Thoracic aorta (tissue), 2 donors: ENCODE data around the gene HECTD1. TPM values are rescaled to one million over a fixed set of nuclear protein-coding genes. Genes with fewer than 3 reads are reported as not detected.

Experiments
- ATAC-seq: fragments of 150-250 bp; one replicate; pipeline ENCODE4 v1.8.0; 2017; ENCODE audit warnings: low read depth; ENCODE audit not compliant: insufficient number of reproducible peaks, low FRiP score
- DNase-seq: peaks from one replicate; pipeline ENCODE4 v3.0.0-alpha.2; 2020; ENCODE audit warnings: low spot score
- H3K27ac ChIP-seq, 2 donors: fragments of 200-600 bp; sonication (generic); 1 replicate in 1 of 2; 2 replicates in 1 of 2; pipeline ENCODE4 v1.5.1; 2016; ENCODE audit warnings: mild to moderate bottlenecking in 2 of 2, moderate library complexity in 2 of 2
- H3K27me3 ChIP-seq: fragments of 200-600 bp; sonication (generic); replicated peaks from 2 replicates; pipeline ENCODE4 v1.6.0; 2016; ENCODE audit warnings: mild to moderate bottlenecking; ENCODE audit not compliant: insufficient read depth
- H3K36me3 ChIP-seq: fragments of 200-600 bp; sonication (generic); one replicate; pipeline ENCODE4 v1.5.1; 2016
- H3K4me1 ChIP-seq, 2 donors: fragments of 200-600 bp; sonication (generic); 1 replicate in 1 of 2; 2 replicates in 1 of 2; pipeline versions ENCODE4 v1.5.1 to v1.6.0; 2016; ENCODE audit warnings: low read depth in 2 of 2, mild to moderate bottlenecking in 1 of 2; ENCODE audit not compliant: control insufficient read depth in 1 of 2
- H3K4me3 ChIP-seq: fragments of 200-600 bp; sonication (generic); 2 replicates; pipeline ENCODE4 v1.5.1; 2016; ENCODE audit warnings: mild to moderate bottlenecking
- H3K9me3 ChIP-seq: fragments of 200-600 bp; sonication (generic); 2 replicates; pipeline ENCODE4 v1.5.1; 2016
- CTCF ChIP-seq: fragments of 200-600 bp; sonication (generic); IDR thresholded peaks from one replicate; pipeline ENCODE4 v1.5.1; 2019; ENCODE audit warnings: antibody characterized with exemption
- total RNA-seq, 2 donors: library from RNA; depleted of rRNA; stranded (reverse); fragments of >200 nt; gene quantifications; one replicate each; pipeline versions ENCODE4 v1.1.0 to v1.2.3, GENCODE V29; 2016

HECTD1 gene
- total RNA-seq, 2 donors from 2014 or later, result 82.6 to 185 TPM

- peaks cover 33% of the 10 kb centered on the region for H3K36me3 ChIP-seq
- DNase-seq, result no peak
- H3K4me3 ChIP-seq, result no peak overlapping the region
- ATAC-seq, result no peak
- H3K9me3 ChIP-seq, result no peaks in the 10 kb centered on the region
- no peaks in the 10 kb centered on the region for H3K27me3 ChIP-seq
- H3K27ac ChIP-seq, result no peak overlapping the region
- no peak for TF ChIP-seq CTCF
- H3K4me1 ChIP-seq, result no peaks in the 10 kb centered on the region
Observed at GRCh38 chr14:31139301-31139847, 68.2 kb downstream of the HECTD1 start.

- Histone ChIP-seq H3K4me1 (no peaks in the 10 kb centered on the region), H3K27ac (no peak overlapping the region), H3K27me3 (no peaks in the 10 kb centered on the region), H3K36me3 (peaks cover 26% of the 10 kb centered on the region), H3K9me3 (no peaks in the 10 kb centered on the region), H3K4me3 (no peak overlapping the region)
- DNase-seq, result no peak
- no peak for ATAC-seq
- TF ChIP-seq CTCF, result no peak
Observed at GRCh38 chr14:31138301-31138700, 69.3 kb downstream of the HECTD1 start.

GRCh38 chr14:31137214-31137889 is 70.2 kb downstream of the HECTD1 start:
- Histone ChIP-seq H3K4me3 (no peak overlapping the region), H3K27ac (no peak overlapping the region), H3K27me3 (no peaks in the 10 kb centered on the region), H3K36me3 (peaks cover 24% of the 10 kb centered on the region), H3K9me3 (no peaks in the 10 kb centered on the region), H3K4me1 (no peaks in the 10 kb centered on the region)
- TF ChIP-seq CTCF, result no peak
- DNase-seq (no peak), ATAC-seq (no peak)

GRCh38 chr14:31133133-31133532 is 74.5 kb downstream of the HECTD1 start:
- peaks cover 0 to 8% of the 10 kb centered on the region in 2 donors for H3K4me1 ChIP-seq
- H3K27ac ChIP-seq, result no peak overlapping the region
- DNase-seq (no peak), ATAC-seq (no peak)
- no peaks in the 10 kb centered on the region for H3K27me3 ChIP-seq
- H3K4me3 ChIP-seq, result no peak overlapping the region
- no peaks in the 10 kb centered on the region for H3K9me3 ChIP-seq
- peaks cover 26% of the 10 kb centered on the region for H3K36me3 ChIP-seq
- TF ChIP-seq CTCF, result no peak

GRCh38 chr14:31128601-31129526 is 78.7 kb downstream of the HECTD1 start:
- H3K9me3 ChIP-seq, result no peaks in the 10 kb centered on the region
- peaks cover 30% of the 10 kb centered on the region for H3K36me3 ChIP-seq
- no peak for TF ChIP-seq CTCF
- no peak overlapping the region for H3K27ac ChIP-seq
- no peak overlapping the region for H3K4me3 ChIP-seq
- DNase-seq (no peak), ATAC-seq (no peak)
- no peaks in the 10 kb centered on the region for H3K27me3 ChIP-seq
- peaks cover 0 to 9% of the 10 kb centered on the region in 2 donors for H3K4me1 ChIP-seq
